ENCODE data around the gene C3. TPM values are rescaled to one million over a fixed set of nuclear protein-coding genes. Genes with fewer than 3 reads are reported as not detected.
A peak's percentile ranks its signal among the peaks of the same experiment; 100 is the strongest.

The C3 gene
- polyA plus RNA-seq, 3 donors: 2.4 to 5.3 (median 3.2) TPM

DNA sequence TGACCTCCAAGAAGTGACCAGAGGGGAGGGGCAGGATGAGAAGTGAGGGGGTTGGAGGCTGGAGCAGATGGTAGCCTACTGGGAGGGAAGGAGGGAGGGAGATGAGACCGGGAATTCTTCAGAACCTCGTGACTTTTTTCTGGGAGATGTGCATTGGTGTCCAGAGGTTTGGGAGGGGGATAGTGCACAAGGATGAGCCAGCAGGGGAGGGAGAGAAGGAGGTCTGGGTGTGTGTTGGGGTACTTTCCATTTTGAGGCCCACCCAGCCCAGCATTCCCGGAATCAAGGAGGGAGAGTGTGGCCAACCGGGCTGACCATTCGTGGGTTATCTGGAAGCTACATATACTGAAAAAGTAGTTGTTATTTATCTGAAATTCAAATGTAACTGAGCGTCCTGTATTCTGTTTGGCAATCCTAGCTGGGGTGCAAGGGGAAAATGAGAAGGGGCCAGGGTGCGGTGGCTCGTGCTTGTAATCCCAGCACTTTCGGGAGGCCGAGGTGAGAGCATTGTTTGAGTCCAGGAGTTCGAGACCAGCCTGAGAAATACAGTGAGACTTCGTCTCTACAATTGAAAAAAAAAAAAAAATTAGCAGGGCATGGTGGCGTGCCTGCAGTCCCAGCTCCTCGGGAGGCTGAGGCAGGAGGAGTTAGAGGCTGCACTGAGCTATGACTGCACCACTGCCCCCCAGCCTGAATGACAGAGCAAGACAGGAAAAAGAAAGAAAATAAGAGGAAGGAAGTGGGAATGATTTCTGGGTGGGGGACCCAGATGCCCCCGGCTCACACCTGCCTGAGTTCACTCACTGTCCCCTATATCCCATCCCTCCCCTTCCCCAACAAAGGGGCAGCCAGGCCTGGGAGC is 4.4 kb upstream of the C3 start:
- Mint-ChIP-seq H3K4me3 (peak overlapping the region in 1 of 2 donors; percentile 39), H3K9me3 (peaks cover 0 to 4% (median 0%) of the 10 kb centered on the region in 7 donors), H3K27ac (no peak overlapping the region), H3K4me1 (peaks cover 82% of the 10 kb centered on the region), H3K36me3 (peaks cover 4 to 9% of the 10 kb centered on the region in 2 donors), H3K27me3 (ENCODE audit: low read depth in 3 of 3) (peaks cover 3 to 6% (median 5%) of the 10 kb centered on the region in 3 donors)
- H3K4me2 ChIP-seq (replicated peaks; ENCODE audit: extremely low read depth, low read length, poor library complexity, severe bottlenecking): no peak overlapping the region
- no peaks in the 10 kb centered on the region for H3K36me3 ChIP-seq (replicated peaks in 1 of 2; ENCODE audit: control insufficient read depth in 1 of 2, insufficient read depth in 2 of 2, low read length in 2 of 2)
- no peak overlapping the region for H2AFZ ChIP-seq (ENCODE audit: insufficient read depth, low read depth, low read length, poor library complexity, severe bottlenecking)
- no peaks in the 10 kb centered on the region for H3K27me3 ChIP-seq (ENCODE audit: control insufficient read depth in 2 of 2, insufficient read depth in 2 of 2, low read length in 2 of 2)
- intact Hi-C loops (cut with micrococcal nuclease): loop anchor here in 1 of 2 donors (5.0 kb wide), 1 partner anchor 38 kb away; no protein-coding TSS in a partner anchor
- H3K9me3 ChIP-seq (replicated peaks in 1 of 2; ENCODE audit: control insufficient read depth in 1 of 2, insufficient read depth in 1 of 2, low read length in 2 of 2): no peaks in the 10 kb centered on the region
- peaks cover 80 to 85% of the 10 kb centered on the region in 2 donors for H3K4me1 ChIP-seq (ENCODE audit: control insufficient read depth in 1 of 2, insufficient read depth in 2 of 2, low read length in 2 of 2)
- no peak overlapping the region for H3K4me3 ChIP-seq (replicated peaks in 1 of 3; ENCODE audit: low read depth in 2 of 3, low read length in 3 of 3)
- 90% methylated on average over 13 of the region's 15 CpGs for WGBS (ENCODE audit: insufficient coverage)
- no peaks in the 10 kb centered on the region for H4K20me1 ChIP-seq (ENCODE audit: insufficient read depth, low read length)
- no peak overlapping the region for H3K27ac ChIP-seq (ENCODE audit: low read depth in 1 of 2, low read length in 2 of 2)
- no peak for TF ChIP-seq CTCF (IDR thresholded peaks at IDR 0.05)
- H3K9ac ChIP-seq (ENCODE audit: insufficient read depth, low read length, poor library complexity, severe bottlenecking): no peak overlapping the region
- DNase-seq: no peak
- no peaks in the 10 kb centered on the region for H3K79me2 ChIP-seq (ENCODE audit: insufficient read depth, low read length)

- H3K4me3 ChIP-seq (replicated peaks in 1 of 3; ENCODE audit: low read depth in 2 of 3, low read length in 3 of 3): peak overlapping the region in 1 of 3 experiments; percentile 42
- no peaks in the 10 kb centered on the region for H3K27me3 ChIP-seq (ENCODE audit: control insufficient read depth in 2 of 2, insufficient read depth in 2 of 2, low read length in 2 of 2)
- no peaks in the 10 kb centered on the region for H4K20me1 ChIP-seq (ENCODE audit: insufficient read depth, low read length)
- intact Hi-C loops (cut with micrococcal nuclease): loop anchor here in 1 of 2 donors (5.0 kb wide), 1 partner anchor 36 kb away; no protein-coding TSS in a partner anchor
- peak overlapping the region in 1 of 2 donors; percentile 11 for H3K27ac ChIP-seq (ENCODE audit: low read depth in 1 of 2, low read length in 2 of 2)
- peaks cover 3 to 11% (median 3%) of the 10 kb centered on the region in 3 donors for H3K27me3 Mint-ChIP-seq (ENCODE audit: low read depth in 3 of 3)
- no peak overlapping the region for H2AFZ ChIP-seq (ENCODE audit: insufficient read depth, low read depth, low read length, poor library complexity, severe bottlenecking)
- H3K36me3 ChIP-seq (replicated peaks in 1 of 2; ENCODE audit: control insufficient read depth in 1 of 2, insufficient read depth in 2 of 2, low read length in 2 of 2): no peaks in the 10 kb centered on the region
- H3K9me3 ChIP-seq (replicated peaks in 1 of 2; ENCODE audit: control insufficient read depth in 1 of 2, insufficient read depth in 1 of 2, low read length in 2 of 2): no peaks in the 10 kb centered on the region
- peak overlapping the region; percentile 35 to 84 for H3K4me3 Mint-ChIP-seq
- peaks cover 0 to 6% (median 0%) of the 10 kb centered on the region in 7 donors for H3K9me3 Mint-ChIP-seq
- H3K36me3 Mint-ChIP-seq: no peaks in the 10 kb centered on the region
- DNase-seq: peak; percentile 52 to 87 (median 67)
- H3K4me2 ChIP-seq (replicated peaks; ENCODE audit: extremely low read depth, low read length, poor library complexity, severe bottlenecking): peak overlapping the region; percentile 52
- no peak overlapping the region for H3K9ac ChIP-seq (ENCODE audit: insufficient read depth, low read length, poor library complexity, severe bottlenecking)
- TF ChIP-seq CTCF (IDR thresholded peaks at IDR 0.05): no peak
- 20% methylated on average over 3 of the region's 5 CpGs for WGBS (ENCODE audit: insufficient coverage)
- H3K79me2 ChIP-seq (ENCODE audit: insufficient read depth, low read length): no peaks in the 10 kb centered on the region
- peaks cover 76% of the 10 kb centered on the region for H3K4me1 Mint-ChIP-seq
- H3K4me1 ChIP-seq (ENCODE audit: control insufficient read depth in 1 of 2, insufficient read depth in 2 of 2, low read length in 2 of 2): peaks cover 70 to 83% of the 10 kb centered on the region in 2 donors
- peak overlapping the region in 5 of 7 donors; percentile 11 to 84 (median 66) for H3K27ac Mint-ChIP-seq
Measured at GRCh38 chr19:6723738-6724137, 3.3 kb upstream of the C3 start.

Data from CD14-positive monocyte (primary cell).